NB4 (cell line): ENCODE data around the gene CCL1.

Experiments used
- CTCF ChIP-seq: IDR thresholded peaks from one replicate; pipeline ENCODE4 v1.5.1; 2012; ENCODE audit warnings: low read depth, low read length
- MAX ChIP-seq: IDR thresholded peaks from 2 replicates; pipeline ENCODE4 v1.6.1; 2011; ENCODE audit warnings: low read depth, low read length
- MYC ChIP-seq: IDR thresholded peaks from 2 replicates; pipeline ENCODE4 v1.6.1; 2011; ENCODE audit warnings: low read depth, low read length
- POLR2A ChIP-seq: IDR thresholded peaks from 2 replicates; pipeline ENCODE4 v1.6.1; 2011; ENCODE audit warnings: mild to moderate bottlenecking; ENCODE audit not compliant: insufficient read length; ENCODE audit errors: extremely low read depth

- TF ChIP-seq CTCF, result no peak
- TF ChIP-seq MAX, result no peak
- TF ChIP-seq MYC, result no peak
- TF ChIP-seq POLR2A, result no peak
Observed at GRCh38 chr17:34367486-34368195, 4.6 kb upstream of the CCL1 start.
